ENCODE data around the gene TNRC18. TPM values are rescaled to one million over a fixed set of nuclear protein-coding genes. Genes with fewer than 3 reads are reported as not detected.

The TNRC18 gene
- total and polyA plus RNA-seq, 2 of the 8 experiments (the other 6 are each of a cell fraction or from before 2014, with no cell fraction given) = 1.7 to 8.6 TPM

DNA sequence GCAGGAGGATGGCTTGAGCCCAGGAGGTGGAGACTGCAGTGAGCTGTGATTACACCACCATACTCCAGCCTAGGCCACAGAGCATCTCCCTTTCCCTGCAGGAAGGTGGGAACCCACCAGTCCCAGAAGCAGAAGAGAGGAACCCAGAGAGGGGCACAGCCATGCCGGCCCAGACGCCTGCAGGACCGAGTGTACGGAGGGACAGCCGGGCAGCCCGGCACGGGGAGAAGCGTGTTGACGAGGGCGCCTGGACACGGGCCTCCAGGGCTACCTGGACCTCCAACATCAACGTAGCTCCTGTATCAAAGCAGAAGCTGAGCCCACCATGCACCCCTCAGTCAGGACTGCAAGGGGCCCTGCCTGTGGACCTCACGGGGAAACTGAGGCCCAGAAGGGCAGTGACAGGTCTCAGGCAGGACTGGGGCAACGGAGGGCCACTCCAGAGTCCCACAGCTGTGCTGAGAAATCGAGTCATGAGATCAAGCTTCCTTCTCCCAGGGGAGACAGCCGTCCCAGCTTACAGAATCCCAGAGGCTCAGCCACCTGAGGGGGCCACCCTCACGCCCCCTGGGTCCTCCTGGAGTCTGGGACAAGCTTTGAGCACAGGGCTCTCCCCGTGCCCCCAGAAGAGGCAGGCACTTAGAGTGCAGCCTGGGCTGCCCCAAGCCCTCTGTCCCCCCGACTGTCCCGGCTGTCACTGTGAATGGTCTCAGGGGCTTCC lies 43.1 kb downstream of the TNRC18 start (continued):
- TF ChIP-seq, protein P1, sequence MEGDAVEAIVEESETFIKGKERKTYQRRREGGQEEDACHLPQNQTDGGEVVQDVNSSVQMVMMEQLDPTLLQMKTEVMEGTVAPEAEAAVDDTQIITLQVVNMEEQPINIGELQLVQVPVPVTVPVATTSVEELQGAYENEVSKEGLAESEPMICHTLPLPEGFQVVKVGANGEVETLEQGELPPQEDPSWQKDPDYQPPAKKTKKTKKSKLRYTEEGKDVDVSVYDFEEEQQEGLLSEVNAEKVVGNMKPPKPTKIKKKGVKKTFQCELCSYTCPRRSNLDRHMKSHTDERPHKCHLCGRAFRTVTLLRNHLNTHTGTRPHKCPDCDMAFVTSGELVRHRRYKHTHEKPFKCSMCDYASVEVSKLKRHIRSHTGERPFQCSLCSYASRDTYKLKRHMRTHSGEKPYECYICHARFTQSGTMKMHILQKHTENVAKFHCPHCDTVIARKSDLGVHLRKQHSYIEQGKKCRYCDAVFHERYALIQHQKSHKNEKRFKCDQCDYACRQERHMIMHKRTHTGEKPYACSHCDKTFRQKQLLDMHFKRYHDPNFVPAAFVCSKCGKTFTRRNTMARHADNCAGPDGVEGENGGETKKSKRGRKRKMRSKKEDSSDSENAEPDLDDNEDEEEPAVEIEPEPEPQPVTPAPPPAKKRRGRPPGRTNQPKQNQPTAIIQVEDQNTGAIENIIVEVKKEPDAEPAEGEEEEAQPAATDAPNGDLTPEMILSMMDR (IDR thresholded peaks at IDR 0.05; ENCODE audit: control extremely low read depth in 1 of 3, insufficient read depth in 1 of 3, low read depth in 1 of 3, low read length in 3 of 3) = no peak
